IMR-90 (cell line): ENCODE measurements around the gene SYNE1.

Source experiments
- BHLHE40 ChIP-seq: fragments of 150-350 bp; IDR thresholded peaks from 2 replicates; pipeline ENCODE4 v1.6.1; 2016; ENCODE audit warnings: mild to moderate bottlenecking, low read depth, low read length
- CEBPB ChIP-seq: IDR thresholded peaks from 2 replicates; pipeline ENCODE4 v1.6.1; 2012; ENCODE audit warnings: low read depth, low read length, improper control_type of control experiment
- CHD1 ChIP-seq: IDR thresholded peaks from 2 replicates; pipeline ENCODE4 v1.6.1; 2012; ENCODE audit warnings: low read depth, low read length, improper control_type of control experiment
- CTCF ChIP-seq: conservative IDR thresholded peaks from 2 replicates; pipeline ENCODE4 v1.5.1; 2012; ENCODE audit warnings: mild to moderate bottlenecking, low read depth, low read length, improper control_type of control experiment
- FOS ChIP-seq: fragments of 150-350 bp; IDR thresholded peaks from 2 replicates; pipeline ENCODE4 v1.6.1; 2016; ENCODE audit warnings: low read depth, low read length
- MAZ ChIP-seq: IDR thresholded peaks from 2 replicates; pipeline ENCODE4 v1.6.1; 2012; ENCODE audit warnings: low read depth, mild to moderate bottlenecking, low read length, improper control_type of control experiment, moderate library complexity, borderline replicate concordance
- MXI1 ChIP-seq: IDR thresholded peaks from 2 replicates; pipeline ENCODE4 v1.6.1; 2012; ENCODE audit warnings: low read depth, mild to moderate bottlenecking, low read length, moderate library complexity, borderline replicate concordance
- POLR2A ChIP-seq: IDR thresholded peaks from 2 replicates; pipeline ENCODE4 v1.6.1; 2012; ENCODE audit warnings: mild to moderate bottlenecking, low read depth, low read length
- RAD21 ChIP-seq: IDR thresholded peaks from 2 replicates; pipeline ENCODE4 v1.6.1; 2012; ENCODE audit warnings: low read length, improper control_type of control experiment
- RCOR1 ChIP-seq: IDR thresholded peaks from 2 replicates; pipeline ENCODE4 v1.6.1; 2012; ENCODE audit warnings: mild to moderate bottlenecking, low read length, improper control_type of control experiment; ENCODE audit not compliant: insufficient replicate concordance
- SMC3 ChIP-seq: fragments of 150-350 bp; IDR thresholded peaks from 2 replicates; pipeline ENCODE4 v1.6.1; 2016; ENCODE audit warnings: low read depth, mild to moderate bottlenecking, antibody characterized with exemption, low read length, moderate library complexity
- USF2 ChIP-seq: fragments of 150-350 bp; IDR thresholded peaks from 2 replicates; pipeline ENCODE4 v1.6.1; 2017; ENCODE audit warnings: mild to moderate bottlenecking, antibody characterized with exemption, low read length, low read depth

DNA sequence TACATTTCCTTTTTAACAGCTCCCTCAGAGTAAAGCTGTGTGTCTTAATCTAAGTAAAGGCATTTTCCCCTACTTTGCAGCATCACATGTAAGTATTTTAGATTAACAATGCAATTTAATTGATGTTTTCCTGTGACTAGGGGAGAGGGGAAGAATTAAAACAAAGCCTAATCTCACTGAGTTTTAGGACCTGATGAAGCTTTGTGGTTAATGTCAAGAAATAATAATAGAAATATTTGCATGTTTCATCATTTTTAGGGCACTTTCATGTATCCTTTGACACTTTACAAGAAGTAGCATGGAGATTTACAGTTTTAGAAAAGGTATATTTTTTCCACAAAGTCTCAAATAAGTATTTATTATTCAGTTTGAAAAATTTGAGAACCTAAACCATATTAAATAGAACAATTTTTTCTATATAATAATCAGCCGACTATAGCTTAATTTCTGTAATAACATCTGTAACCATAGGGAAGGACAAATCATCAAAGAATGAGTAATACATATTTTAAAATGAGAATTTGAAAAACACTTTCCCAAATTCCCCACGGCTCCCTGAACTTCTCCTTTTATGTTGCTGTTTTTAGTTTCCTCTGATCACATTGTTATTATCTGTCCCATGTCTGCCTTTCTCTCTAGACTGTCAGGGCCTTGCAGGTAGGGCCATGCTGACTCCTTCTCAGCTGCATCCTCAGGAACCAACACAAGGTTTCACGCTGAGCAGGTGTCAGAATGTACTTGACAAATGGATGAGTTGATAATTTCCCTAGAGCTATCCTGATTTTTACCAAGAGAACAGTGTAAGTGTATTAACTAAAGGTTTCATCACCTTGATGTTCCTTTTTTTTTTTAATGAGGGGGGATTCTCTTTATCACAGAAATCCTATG lies 338.1 kb downstream of the SYNE1 start:
- TF ChIP-seq CTCF, result no peak
- no peak for TF ChIP-seq POLR2A
- TF ChIP-seq CHD1, result no peak
- TF ChIP-seq RCOR1, result no peak
- no peak for TF ChIP-seq CEBPB
- TF ChIP-seq MXI1, result no peak
- no peak for TF ChIP-seq SMC3
- no peak for TF ChIP-seq BHLHE40
- TF ChIP-seq FOS, result no peak
- no peak for TF ChIP-seq RAD21
- no peak for TF ChIP-seq USF2
- TF ChIP-seq MAZ, result no peak
